Esophagus mucosa (tissue), 1 donor: ENCODE data around the gene HIF1A. TPM values are rescaled to one million over a fixed set of nuclear protein-coding genes. Genes with fewer than 3 reads are reported as not detected.
"Not testable (repeated sequence)": the region's sequence is repeated elsewhere in the genome, so short reads cannot be mapped to it uniquely, and the experiment has no call there.

ENCODE experiments used
- ATAC-seq: fragments of 200-7000 bp; cut with Tn5 transposase; one replicate; pipeline ENCODE4 v1.9.1; 2020
- total RNA-seq: library from RNA; stranded (reverse); gene quantifications from one replicate; pipeline ENCODE4 v1.2.4, GENCODE V29; 2023
- donor health status: DM: yes; HTN: yes; CAD: no.

The HIF1A gene
- total RNA-seq, 1 donor from 2014 or later, result 155 TPM

GRCh38 chr14:61749867-61750266 lies 54.6 kb downstream of the HIF1A start:
- ATAC-seq, result no peak

GRCh38 chr14:61750708-61751474 lies 55.6 kb downstream of the HIF1A start:
- ATAC-seq, result peak; percentile 95

GRCh38 chr14:61751475-61751989 lies 56.2 kb downstream of the HIF1A start:
- ATAC-seq, result no peak

GRCh38 chr14:61752626-61753025 lies 57.3 kb downstream of the HIF1A start:
- peak; percentile 55 for ATAC-seq

DNA sequence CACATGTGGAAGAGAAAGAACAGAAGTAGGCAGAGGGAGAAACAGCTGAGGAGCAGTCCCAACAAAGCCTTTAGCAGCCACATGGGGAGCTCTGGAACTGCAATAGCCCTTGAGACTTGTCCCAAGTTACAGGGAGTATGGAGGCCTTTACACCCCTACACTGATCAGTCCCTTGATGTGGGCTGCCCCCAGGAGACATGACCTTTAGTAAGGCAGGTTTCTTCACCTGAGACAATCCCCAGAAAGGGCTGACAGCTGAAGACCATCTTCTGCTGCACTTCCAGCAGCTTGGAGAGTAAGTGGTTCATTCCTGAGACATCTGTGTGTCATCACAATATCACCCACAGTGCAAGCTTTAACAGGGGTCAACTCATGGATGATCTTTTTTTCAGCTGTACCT lies 58.3 kb downstream of the HIF1A start:
- no peak for ATAC-seq

GRCh38 chr14:61754627-61755381 lies 59.5 kb downstream of the HIF1A start:
- ATAC-seq, result no peak

DNA sequence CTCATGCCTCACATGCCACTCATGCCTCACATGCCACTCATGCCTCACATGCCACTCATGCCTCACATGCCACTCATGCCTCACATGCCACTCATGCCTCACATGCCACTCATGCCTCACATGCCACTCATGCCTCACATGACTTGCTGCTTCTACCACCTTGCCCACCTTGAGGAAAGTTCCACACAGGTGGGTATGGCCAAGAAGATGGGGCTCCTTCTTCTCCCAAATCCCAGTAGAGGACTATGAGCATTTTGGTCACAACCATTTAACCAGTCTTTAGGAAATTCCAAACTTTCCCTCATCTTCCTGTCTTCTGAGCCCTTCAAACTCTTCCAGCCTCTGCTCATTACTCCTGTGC lies 60.0 kb downstream of the HIF1A start:
- ATAC-seq, result not testable (repeated sequence)

GRCh38 chr14:61756135-61756534 lies 60.8 kb downstream of the HIF1A start:
- no peak for ATAC-seq

- ATAC-seq, result no peak
These were observed 64.6 kb downstream of the HIF1A start for GRCh38 chr14:61759878-61760277.

DNA sequence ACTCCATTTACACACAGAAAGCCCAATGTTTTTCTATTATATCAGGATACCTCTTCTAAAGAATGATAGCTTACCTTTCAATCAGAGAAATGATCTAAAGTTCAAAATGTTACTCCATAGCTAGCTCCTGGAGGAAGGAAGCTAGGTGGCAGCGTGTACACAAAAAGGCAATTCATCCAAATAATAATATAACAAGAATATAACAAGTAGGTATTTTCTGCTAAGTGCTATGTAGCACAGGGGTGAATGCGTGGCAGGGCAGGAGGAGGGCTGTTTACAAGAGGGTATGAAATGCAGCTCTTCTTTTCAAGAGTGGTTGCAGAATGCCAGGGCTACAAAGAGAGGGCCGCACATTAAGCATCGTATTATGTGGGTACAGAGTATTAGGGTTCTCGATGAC lies 66.2 kb downstream of the HIF1A start:
- ATAC-seq, result peak; percentile 5

- peak; percentile 99 for ATAC-seq
These were observed 66.9 kb downstream of the HIF1A start, which contains the start of gene SNAPC1 for GRCh38 chr14:61761959-61762786. Gene SNAPC1 (plus strand): TSS chr14:61762420. CDS start chr14:61762461, 41 bp downstream.

DNA sequence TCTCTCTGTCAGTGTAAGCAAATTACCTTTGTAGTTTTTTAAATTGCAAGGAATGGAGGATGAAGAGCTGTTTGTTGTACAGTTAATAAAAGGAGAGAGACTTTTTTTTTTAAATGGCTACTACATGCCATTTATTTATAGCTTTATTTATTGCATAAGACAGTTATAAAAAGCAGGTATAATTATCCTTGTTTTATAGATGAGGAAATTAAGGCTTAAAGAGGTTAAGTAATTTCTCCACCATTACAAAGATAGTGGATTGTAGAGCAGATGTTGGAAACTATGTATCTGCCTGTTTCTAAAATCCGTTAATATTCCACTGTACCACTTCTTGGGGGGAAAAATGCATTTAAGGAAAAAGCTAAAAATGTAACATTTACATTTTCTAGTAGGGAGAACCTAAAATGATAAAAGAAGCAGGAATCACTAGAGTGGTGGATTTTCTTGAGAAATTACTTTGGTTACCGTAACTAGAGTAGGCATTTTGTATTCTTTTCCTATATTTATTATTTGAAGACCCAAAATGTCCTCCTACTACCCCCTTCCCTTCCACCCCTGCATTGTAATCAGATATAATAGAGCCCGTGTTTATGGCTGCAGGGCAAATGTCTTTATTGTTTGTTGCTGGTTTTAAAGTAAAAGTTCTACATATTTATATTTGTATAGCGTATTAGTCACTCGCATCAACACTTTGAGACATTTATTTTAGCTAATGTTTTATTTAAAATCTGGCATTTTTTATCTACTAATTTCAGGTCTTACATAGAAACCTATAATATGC lies 69.2 kb downstream of the HIF1A start:
- no peak for ATAC-seq

GRCh38 chr14:61765225-61765943 lies 70.1 kb downstream of the HIF1A start:
- no peak for ATAC-seq

GRCh38 chr14:61766151-61766550 lies 70.8 kb downstream of the HIF1A start:
- ATAC-seq, result no peak

GRCh38 chr14:61768240-61768639 lies 72.9 kb downstream of the HIF1A start:
- no peak for ATAC-seq

DNA sequence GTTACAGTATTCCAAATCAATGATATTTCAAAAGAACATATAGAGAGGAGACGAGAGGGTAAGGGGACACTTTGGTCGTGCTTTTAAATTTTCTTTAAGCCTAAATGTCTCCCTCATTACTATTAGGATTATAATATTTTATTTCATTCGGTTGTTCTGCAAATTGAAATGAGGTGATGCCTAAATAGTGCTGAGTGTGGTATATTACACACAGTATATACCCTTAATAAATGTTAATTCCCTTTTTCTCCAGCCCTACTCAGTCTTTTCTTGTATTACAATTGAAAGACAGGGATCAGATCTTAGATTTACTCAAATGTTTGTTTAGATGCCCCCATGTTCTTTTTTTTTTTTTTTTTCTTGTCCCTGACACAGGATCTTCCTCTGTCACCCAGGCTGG lies 74.6 kb downstream of the HIF1A start:
- ATAC-seq, result no peak

- ATAC-seq, result no peak
These were observed 79.5 kb downstream of the HIF1A start for GRCh38 chr14:61774861-61775260.

- ATAC-seq, result no peak
These were observed 84.8 kb downstream of the HIF1A start for GRCh38 chr14:61780125-61780524.

GRCh38 chr14:61797309-61797708 lies 102.0 kb downstream of the HIF1A start:
- ATAC-seq, result no peak
